HT-29 (cell line): ENCODE measurements around the gene CCL27. TPM values are rescaled to one million over a fixed set of nuclear protein-coding genes. Genes with fewer than 3 reads are reported as not detected.

ENCODE experiments used
- DNase-seq: peaks from one replicate; pipeline ENCODE4 v3.0.0-alpha.2; 2015; ENCODE audit warnings: low spot score
- total RNA-seq: library from RNA; depleted of rRNA; stranded (reverse); fragments of >200 nt; shearing (Covaris generic); gene quantifications from 2 replicates; pipeline ENCODE4 v1.2.3, GENCODE V29; 2014

The CCL27 gene
- total RNA-seq, 1 experiment from 2014 or later, result not detected

- no peak for DNase-seq
Observed at GRCh38 chr9:34684816-34685215, 22.4 kb upstream of the CCL27 start.

- no peak for DNase-seq
Observed at GRCh38 chr9:34684145-34684544, 21.7 kb upstream of the CCL27 start.

- DNase-seq, result no peak
Observed at GRCh38 chr9:34675869-34676268, 13.4 kb upstream of the CCL27 start.

GRCh38 chr9:34675048-34675714 is 12.7 kb upstream of the CCL27 start:
- peak; percentile 87 for DNase-seq

- DNase-seq, result no peak
Observed at GRCh38 chr9:34674440-34674839, 12.0 kb upstream of the CCL27 start.

- no peak for DNase-seq
Observed at GRCh38 chr9:34671307-34671706, 8.8 kb upstream of the CCL27 start.

GRCh38 chr9:34669809-34670562 is 7.5 kb upstream of the CCL27 start:
- DNase-seq, result no peak

- DNase-seq, result peak; percentile 91
Observed at GRCh38 chr9:34665381-34666250, 3.2 kb upstream of the CCL27 start.

GRCh38 chr9:34665067-34665380 is 2.6 kb upstream of the CCL27 start:
- no peak for DNase-seq

- DNase-seq, result peak; percentile 89
Observed at GRCh38 chr9:34664281-34665066, 2.0 kb upstream of the CCL27 start.

GRCh38 chr9:34663303-34663605 is 797 bp upstream of the CCL27 start:
- no peak for DNase-seq

GRCh38 chr9:34659592-34660253 is 2.7 kb downstream of the CCL27 start:
- DNase-seq, result peak; percentile 23

GRCh38 chr9:34658461-34658860 is 4.0 kb downstream of the CCL27 start:
- no peak for DNase-seq

- no peak for DNase-seq
Observed at GRCh38 chr9:34656992-34657391, 5.5 kb downstream of the CCL27 start.

- DNase-seq, result no peak
Observed at GRCh38 chr9:34655394-34655793, 7.1 kb downstream of the CCL27 start.

GRCh38 chr9:34654323-34655051 is 8.0 kb downstream of the CCL27 start:
- DNase-seq, result no peak

GRCh38 chr9:34653151-34654072 is 9.0 kb downstream of the CCL27 start:
- DNase-seq, result no peak

GRCh38 chr9:34652602-34653000 is 9.9 kb downstream of the CCL27 start:
- DNase-seq, result no peak

- DNase-seq, result peak; percentile 80
Observed at GRCh38 chr9:34651876-34652601, 10.4 kb downstream of the CCL27 start, which contains the start of gene IL11RA. Gene IL11RA, plus strand, starts transcription at chr9:34652185. Its CDS starts 3,033 bp downstream, at chr9:34655218.
